Aorta (tissue), 5 donors: ENCODE results near the gene TNFAIP3. TPM values are rescaled to one million over a fixed set of nuclear protein-coding genes. Genes with fewer than 3 reads are reported as not detected.

Experiments used
- ATAC-seq: fragments of 200-7000 bp; cut with Tn5 transposase; one replicate; pipeline ENCODE4 v1.9.1; 2022; ENCODE audit warnings: moderate library complexity; ENCODE audit not compliant: low FRiP score
- DNase-seq, 2 donors: peaks; one replicate each; pipeline ENCODE4 v3.0.0-alpha.2; 2020
- H3K27ac ChIP-seq, 2 donors: one replicate each; pipeline ENCODE4 v1.5.1; 2013; ENCODE audit warnings: low read length in 2 of 2, mild to moderate bottlenecking in 2 of 2, moderate library complexity in 2 of 2, control low read depth in 1 of 2, inconsistent platforms in 1 of 2, low read depth in 1 of 2
- H3K27me3 ChIP-seq, 2 donors: one replicate each; pipeline ENCODE4 v1.6.1; 2013; ENCODE audit warnings: control low read depth in 1 of 2, low read length in 1 of 2, mild to moderate bottlenecking in 1 of 2, moderate library complexity in 1 of 2; ENCODE audit not compliant: insufficient read depth in 2 of 2, control insufficient read depth in 1 of 2
- H3K36me3 ChIP-seq, 2 donors: one replicate each; pipeline ENCODE4 v1.6.1; 2013; ENCODE audit warnings: control low read depth in 1 of 2, low read length in 1 of 2, mild to moderate bottlenecking in 1 of 2; ENCODE audit not compliant: insufficient read depth in 2 of 2, control insufficient read depth in 1 of 2
- H3K4me1 ChIP-seq, 2 donors: one replicate each; pipeline ENCODE4 v1.6.1; 2013; ENCODE audit warnings: low read length in 2 of 2, control low read depth in 1 of 2, mild to moderate bottlenecking in 1 of 2, moderate library complexity in 1 of 2; ENCODE audit not compliant: insufficient read depth in 2 of 2, control insufficient read depth in 1 of 2
- H3K4me3 ChIP-seq, 2 donors: one replicate each; pipeline ENCODE4 v1.5.1; 2013; ENCODE audit warnings: low read length in 2 of 2, control low read depth in 1 of 2, mild to moderate bottlenecking in 1 of 2
- H3K9me3 ChIP-seq: one replicate; pipeline ENCODE4 v1.6.1; 2013; ENCODE audit warnings: mild to moderate bottlenecking, low read length; ENCODE audit not compliant: control insufficient read depth
- WGBS, 2 donors: extraction: QIAGEN DNeasy Blood & Tissue Kit; methylation state at CpG; one replicate each; pipeline ENCODE4 v1.1.7; 2013; 5-methylcytosine and 5-hydroxymethylcytosine counted together
- intact Hi-C, 2 donors: fragments of 100-400 bp; cut with DNase I; formaldehyde crosslinking; loops; one replicate each; pipeline versions ENCODE4 v1.14.2 to v1.15.0; 2022
- polyA plus RNA-seq, 2 donors: library from polyadenylated mRNA; stranded (reverse); fragments of 200-250 nt; gene quantifications; one replicate each; pipeline ENCODE4 v1.2.3, GENCODE V29; 2013
- total RNA-seq, 2 donors: library from RNA; stranded (reverse); fragmentation: NEBNext Ultra II Directional; extraction: Animal tissue kit (Norgen Biotek cat#: 25700); gene quantifications; one replicate each; pipeline ENCODE4 v1.2.1, GENCODE V29; 2021
- donor health status: healthy with polysubstance abuse.
- donor health status: Bipolar disorder and iron deficiency.
- donor health status: DM: no; HTN: no; CAD: no.
- donor health status: DM: no; HTN: no; CAD: no.
- donor health status: DM: yes; HTN: yes; CAD: no.

Gene TNFAIP3
- total and polyA plus RNA-seq, 4 donors = 4.9 to 40.2 (median 13.8) TPM

DNA sequence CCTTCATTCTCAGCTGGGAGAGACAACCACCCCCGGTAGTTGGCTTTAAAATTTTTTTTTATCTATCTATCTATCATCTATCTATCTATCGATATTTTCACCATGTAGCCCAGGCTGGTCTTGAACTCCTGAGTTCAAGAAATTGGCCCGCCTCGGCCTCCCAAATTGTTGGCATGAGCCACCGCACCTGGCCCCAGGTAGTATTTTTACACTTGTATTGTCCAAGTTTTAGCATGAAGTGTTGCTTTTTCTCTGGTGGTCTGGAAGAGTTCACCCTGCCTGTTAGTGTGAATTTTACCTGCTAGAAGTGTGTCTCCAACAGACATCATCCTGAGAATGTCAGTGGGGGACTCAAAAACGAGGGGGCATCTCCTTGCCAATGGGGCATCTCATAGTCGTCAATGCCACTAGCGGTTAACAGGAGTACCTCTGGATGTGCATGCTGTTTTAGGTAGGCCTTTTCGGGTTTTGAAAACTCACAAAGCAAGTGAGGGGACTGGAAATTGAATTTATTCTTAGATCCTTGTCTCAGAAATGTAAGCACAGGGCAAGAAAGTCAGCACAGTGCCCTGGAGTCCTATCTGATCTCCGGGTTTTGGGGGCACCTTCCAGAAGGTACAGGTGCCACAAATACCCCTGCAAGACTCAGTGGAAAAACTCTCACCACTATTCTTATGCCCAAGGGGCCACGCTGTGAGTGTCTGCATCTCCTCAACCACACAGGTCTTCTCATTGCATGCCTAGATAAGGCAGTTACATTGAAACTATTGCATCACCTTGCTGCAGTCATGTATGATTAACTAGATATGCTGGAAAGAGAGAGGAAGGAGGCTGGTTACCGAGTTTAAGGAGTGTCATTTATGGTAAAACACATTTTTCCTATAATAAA is 37.1 kb downstream of the TNFAIP3 start:
- ATAC-seq = no peak

DNA sequence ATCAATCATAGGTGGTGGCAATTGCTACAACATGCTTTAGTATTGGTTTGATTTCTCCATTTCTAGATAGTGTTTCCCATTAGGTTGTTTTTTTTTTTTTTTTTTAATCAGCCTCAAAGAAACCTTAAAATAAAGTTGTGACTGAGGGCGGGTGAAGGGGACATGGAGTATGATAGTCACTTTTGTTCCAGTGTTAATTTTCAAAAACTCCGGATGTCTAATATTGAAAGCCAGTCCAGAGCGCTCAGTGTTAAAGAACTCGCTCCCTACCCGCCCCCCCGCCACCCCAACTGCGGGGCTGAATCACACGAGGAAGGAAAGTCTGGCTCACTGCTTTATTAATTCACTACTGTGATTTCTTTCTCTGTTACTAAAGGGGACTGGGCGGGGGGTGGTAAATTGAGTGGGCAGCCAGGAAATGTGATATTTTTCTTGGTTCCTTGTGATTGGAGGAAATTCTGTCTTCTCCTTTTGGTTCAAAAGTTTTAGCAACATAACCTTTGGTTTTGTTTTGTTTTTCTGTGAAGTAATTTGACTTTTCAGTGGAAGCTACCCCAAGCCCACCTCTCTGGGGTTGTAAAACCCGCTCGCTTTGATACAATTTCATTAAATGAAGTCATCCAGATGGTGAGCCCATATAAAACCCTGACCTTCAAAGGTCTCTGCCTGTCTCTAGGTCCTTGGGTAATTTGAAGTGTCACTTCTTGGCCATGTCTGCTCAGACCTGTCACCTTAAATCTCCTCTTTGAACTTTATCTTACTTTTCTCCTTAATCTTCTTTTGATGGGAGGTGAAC is 38.0 kb downstream of the TNFAIP3 start:
- ATAC-seq = no peak
- no peak overlapping the region for H3K27ac ChIP-seq
- H3K4me1 ChIP-seq = no peaks in the 10 kb centered on the region
- DNase-seq = no peak
- intact Hi-C loops = no loop called here
- no peaks in the 10 kb centered on the region for H3K36me3 ChIP-seq
- no peaks in the 10 kb centered on the region for H3K27me3 ChIP-seq
- H3K9me3 ChIP-seq = no peaks in the 10 kb centered on the region
- H3K4me3 ChIP-seq = no peak overlapping the region
- WGBS, 2 donors = 53 to 57% methylated on average over 11 of the region's 11 CpGs

More for the DNA sequence above, 37.1 kb downstream of the TNFAIP3 start:
- intact Hi-C loops = no loop called here
- 92% methylated on average over 12 of the region's 12 CpGs for WGBS, 2 donors
- no peaks in the 10 kb centered on the region for H3K36me3 ChIP-seq
- no peaks in the 10 kb centered on the region for H3K4me1 ChIP-seq
- no peaks in the 10 kb centered on the region for H3K9me3 ChIP-seq
- no peak for DNase-seq
- H3K27ac ChIP-seq = no peak overlapping the region
- H3K4me3 ChIP-seq = no peak overlapping the region
- H3K27me3 ChIP-seq = no peaks in the 10 kb centered on the region

DNA sequence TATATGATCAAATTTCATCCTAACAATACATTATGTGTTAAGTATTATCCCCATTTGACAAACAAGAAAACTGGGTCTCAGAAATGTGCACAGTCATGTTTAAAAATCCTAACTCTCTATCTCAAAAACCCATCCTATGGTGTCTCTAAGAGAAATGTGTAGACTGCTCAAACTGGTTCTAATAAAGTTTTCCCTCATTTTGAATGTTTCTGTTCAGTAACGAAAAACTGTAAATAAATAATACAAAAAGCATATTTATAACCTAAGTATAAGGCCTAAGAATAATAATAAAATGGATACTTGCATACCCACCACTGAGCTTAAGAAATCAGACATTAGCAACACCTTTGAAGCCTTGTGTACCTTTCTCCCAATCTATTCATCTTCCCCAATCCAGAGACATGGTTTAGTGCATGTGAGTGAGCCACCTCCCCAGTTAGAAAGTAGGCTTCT is 39.0 kb downstream of the TNFAIP3 start:
- no peak overlapping the region for H3K4me3 ChIP-seq
- no peak overlapping the region for H3K27ac ChIP-seq
- intact Hi-C loops = no loop called here
- 84% methylated on average over 1 of the region's 1 CpG for WGBS, 2 donors
- H3K9me3 ChIP-seq = no peaks in the 10 kb centered on the region
- ATAC-seq (no peak), DNase-seq (no peak)
- no peaks in the 10 kb centered on the region for H3K27me3 ChIP-seq
- no peaks in the 10 kb centered on the region for H3K4me1 ChIP-seq
- H3K36me3 ChIP-seq = no peaks in the 10 kb centered on the region

DNA sequence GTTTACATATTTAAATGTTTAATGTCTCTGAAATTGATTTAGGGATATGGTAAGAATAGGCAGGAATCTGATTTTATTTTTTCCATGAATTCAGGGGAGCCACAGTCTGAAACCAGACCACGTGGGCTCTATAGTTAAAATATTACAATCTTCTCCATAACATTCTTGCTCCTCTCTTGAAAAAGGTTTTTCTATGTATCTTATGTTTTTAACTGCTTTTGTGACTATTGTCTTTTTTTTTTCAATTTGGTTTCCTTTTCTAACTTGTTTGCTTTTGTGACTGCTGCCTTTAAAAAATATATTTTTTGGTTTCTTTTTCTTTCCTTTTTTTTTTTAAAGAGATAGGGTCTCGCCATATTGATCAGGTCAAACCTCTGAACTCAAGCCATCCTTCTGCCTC is 40.1 kb downstream of the TNFAIP3 start:
- H3K27ac ChIP-seq = no peak overlapping the region
- WGBS, 2 donors = 79 to 82% methylated on average over 2 of the region's 2 CpGs
- no peak for DNase-seq
- no peaks in the 10 kb centered on the region for H3K27me3 ChIP-seq
- H3K9me3 ChIP-seq = no peaks in the 10 kb centered on the region
- no peaks in the 10 kb centered on the region for H3K4me1 ChIP-seq
- H3K36me3 ChIP-seq = no peaks in the 10 kb centered on the region
- intact Hi-C loops = no loop called here
- H3K4me3 ChIP-seq = no peak overlapping the region
- ATAC-seq = no peak

DNA sequence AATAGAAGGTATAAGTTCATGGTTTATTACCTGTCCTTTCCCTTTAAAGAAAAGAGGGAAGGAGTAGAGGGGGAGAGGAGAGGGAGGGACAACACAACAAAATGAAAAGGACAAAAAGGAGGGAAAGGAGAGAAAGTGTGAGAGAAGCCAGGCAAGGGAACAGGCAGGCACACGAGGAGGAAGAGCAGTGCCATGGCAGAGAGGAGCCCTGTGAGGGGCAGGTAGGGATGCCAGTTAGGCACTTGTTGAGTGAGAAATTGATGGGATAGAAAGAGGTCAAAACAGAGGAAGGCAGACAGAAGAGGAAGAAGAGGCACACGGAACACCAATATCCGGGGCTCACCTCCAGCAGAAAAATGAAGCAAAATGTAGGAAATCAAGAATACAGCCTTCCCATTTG is 42.5 kb downstream of the TNFAIP3 start:
- ATAC-seq (no peak), DNase-seq (no peak)
- H3K27me3 ChIP-seq = no peaks in the 10 kb centered on the region
- intact Hi-C loops = no loop called here
- no peak overlapping the region for H3K27ac ChIP-seq
- H3K4me1 ChIP-seq = no peaks in the 10 kb centered on the region
- no peaks in the 10 kb centered on the region for H3K36me3 ChIP-seq
- H3K9me3 ChIP-seq = no peaks in the 10 kb centered on the region
- 91 to 92% methylated on average over 3 of the region's 3 CpGs for WGBS, 2 donors
- H3K4me3 ChIP-seq = no peak overlapping the region

DNA sequence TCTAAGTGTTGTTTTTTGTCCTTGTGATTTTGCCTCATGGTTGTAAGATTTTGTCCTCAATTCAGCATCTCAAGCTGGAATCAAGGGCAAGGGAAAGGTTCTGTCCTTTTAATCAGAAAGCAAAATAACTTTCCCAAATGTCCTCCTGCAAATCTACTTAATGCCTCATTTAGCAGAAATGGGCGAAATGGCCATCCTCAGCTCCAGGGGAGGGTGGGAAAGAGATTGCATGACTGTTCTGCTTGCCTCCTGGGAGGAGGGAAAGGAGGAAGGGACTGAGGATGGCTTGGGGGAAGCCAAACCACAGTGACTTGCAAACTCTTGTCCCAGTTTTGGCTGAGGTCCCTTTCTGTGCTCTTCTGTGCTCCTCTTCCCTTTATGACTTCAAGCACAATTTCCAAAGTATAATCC is 43.4 kb downstream of the TNFAIP3 start:
- DNase-seq (peak in 1 of 2 donors; percentile 54), ATAC-seq (no peak)
- H3K4me3 ChIP-seq = no peak overlapping the region
- H3K27ac ChIP-seq = no peak overlapping the region
- no peaks in the 10 kb centered on the region for H3K27me3 ChIP-seq
- no peaks in the 10 kb centered on the region for H3K9me3 ChIP-seq
- no peaks in the 10 kb centered on the region for H3K4me1 ChIP-seq
- intact Hi-C loops = no loop called here
- WGBS, 2 donors = 72 to 76% methylated on average over 1 of the region's 1 CpG
- no peaks in the 10 kb centered on the region for H3K36me3 ChIP-seq

DNA sequence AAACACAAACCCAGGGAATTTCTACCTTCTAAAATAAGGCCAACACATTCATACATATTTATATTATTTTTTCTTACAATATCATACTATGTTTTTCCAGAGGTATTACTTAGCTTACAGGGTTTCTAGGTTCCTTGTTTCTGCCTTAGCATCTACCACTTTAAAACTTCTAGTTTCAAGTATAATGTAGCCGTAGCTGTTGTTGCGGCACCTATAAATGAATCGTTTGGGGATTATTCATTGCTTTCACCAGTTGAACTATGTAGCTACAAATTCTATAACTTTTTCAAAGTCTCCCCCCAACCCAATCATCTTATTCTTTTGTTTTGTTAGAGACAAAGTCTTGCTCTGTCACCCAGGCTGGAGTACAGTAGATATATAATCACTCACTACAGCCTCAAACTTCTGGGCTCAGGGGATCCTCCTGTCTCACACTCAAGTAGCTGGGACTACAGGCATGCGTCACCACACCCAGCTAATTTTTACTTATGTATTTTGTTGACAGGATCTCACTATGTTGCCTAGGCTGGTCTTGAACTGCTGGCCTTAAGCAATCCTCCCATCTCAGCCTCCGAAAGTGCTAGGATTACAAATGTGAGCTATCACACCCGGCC is 43.9 kb downstream of the TNFAIP3 start:
- no peaks in the 10 kb centered on the region for H3K36me3 ChIP-seq
- H3K27ac ChIP-seq = no peak overlapping the region
- 87 to 91% methylated on average over 6 of the region's 6 CpGs for WGBS, 2 donors
- H3K4me3 ChIP-seq = no peak overlapping the region
- H3K9me3 ChIP-seq = no peaks in the 10 kb centered on the region
- H3K4me1 ChIP-seq = no peaks in the 10 kb centered on the region
- intact Hi-C loops = no loop called here
- H3K27me3 ChIP-seq = no peaks in the 10 kb centered on the region
- DNase-seq (no peak), ATAC-seq (no peak)

DNA sequence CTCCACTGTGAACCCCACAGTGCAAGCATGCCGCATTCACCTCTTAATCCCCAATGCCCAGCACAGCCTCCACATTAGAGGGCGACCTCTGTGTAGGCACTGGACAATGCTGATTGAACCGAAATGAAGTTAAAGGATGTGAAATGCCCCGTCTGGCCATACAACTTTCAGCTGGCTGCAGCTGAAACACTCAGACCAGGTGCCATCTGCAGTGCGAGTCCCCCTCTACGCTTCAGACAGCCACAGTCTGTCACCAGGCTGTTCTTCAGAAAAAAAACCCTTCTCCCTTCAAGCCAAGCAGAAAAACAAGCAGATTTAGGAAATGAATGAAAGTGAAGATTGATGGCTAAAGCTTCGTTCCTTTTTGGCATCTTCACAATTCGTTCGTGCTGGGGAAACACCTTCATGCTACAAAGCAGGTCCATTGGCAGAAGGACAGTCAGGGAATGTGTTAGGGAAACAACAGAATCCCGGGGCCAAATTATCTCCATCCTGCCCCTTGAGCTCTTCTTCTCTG is 44.7 kb downstream of the TNFAIP3 start:
- Histone ChIP-seq H3K27ac (no peak overlapping the region), H3K4me3 (no peak overlapping the region), H3K27me3 (no peaks in the 10 kb centered on the region), H3K4me1 (no peaks in the 10 kb centered on the region), H3K36me3 (no peaks in the 10 kb centered on the region), H3K9me3 (no peaks in the 10 kb centered on the region)
- WGBS, 2 donors = 50 to 60% methylated on average over 10 of the region's 10 CpGs
- ATAC-seq (no peak), DNase-seq (no peak)
- intact Hi-C loops = no loop called here
